ENCODE data around the gene HOXC6.
A peak's percentile ranks its signal among the peaks of the same experiment; 100 is the strongest.

The HOXC6 gene

DNA sequence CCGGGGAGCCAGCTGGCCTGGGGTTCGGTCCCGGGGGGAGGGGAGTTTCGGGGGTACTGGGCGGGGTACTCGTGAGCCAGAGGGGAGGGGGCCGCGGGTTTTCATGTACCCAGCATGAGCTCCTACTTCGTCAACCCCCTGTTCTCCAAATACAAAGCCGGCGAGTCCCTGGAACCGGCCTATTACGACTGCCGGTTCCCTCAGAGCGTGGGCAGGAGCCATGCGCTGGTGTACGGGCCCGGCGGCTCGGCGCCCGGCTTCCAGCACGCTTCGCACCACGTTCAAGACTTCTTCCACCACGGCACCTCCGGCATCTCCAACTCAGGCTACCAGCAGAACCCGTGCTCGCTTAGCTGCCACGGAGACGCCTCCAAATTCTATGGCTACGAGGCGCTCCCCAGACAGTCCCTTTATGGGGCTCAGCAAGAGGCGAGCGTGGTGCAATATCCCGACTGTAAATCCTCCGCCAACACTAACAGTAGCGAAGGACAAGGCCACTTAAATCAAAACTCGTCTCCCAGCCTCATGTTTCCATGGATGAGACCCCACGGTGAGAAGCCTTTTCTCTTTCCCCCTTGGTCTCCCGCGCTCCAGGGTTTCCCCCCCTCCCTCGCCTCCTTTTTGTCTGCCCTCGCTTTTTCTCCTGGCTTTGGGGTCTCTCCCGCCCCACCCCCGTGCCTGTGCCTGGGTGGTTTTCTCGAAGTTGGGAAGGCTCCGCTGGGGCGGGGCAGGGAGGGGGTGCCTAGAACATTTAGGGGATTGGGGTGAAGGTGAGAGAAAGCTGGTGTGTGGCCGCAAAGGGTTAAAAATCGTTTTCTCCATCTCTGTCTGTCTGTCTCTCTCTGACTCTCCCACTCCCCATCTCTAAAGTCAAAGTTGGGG is 18.8 kb upstream of the HOXC6 start (continued):
- TF ChIP-seq, protein P1, sequence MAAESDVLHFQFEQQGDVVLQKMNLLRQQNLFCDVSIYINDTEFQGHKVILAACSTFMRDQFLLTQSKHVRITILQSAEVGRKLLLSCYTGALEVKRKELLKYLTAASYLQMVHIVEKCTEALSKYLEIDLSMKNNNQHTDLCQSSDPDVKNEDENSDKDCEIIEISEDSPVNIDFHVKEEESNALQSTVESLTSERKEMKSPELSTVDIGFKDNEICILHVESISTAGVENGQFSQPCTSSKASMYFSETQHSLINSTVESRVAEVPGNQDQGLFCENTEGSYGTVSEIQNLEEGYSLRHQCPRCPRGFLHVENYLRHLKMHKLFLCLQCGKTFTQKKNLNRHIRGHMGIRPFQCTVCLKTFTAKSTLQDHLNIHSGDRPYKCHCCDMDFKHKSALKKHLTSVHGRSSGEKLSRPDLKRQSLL (tag by site-specific recombination; IDR thresholded peaks at IDR 0.05), result no peak
- TF ChIP-seq ZNF560 (tag by site-specific recombination; IDR thresholded peaks at IDR 0.05; ENCODE audit: borderline replicate concordance), result no peak
- no peak; the same call in none of the 2 replicates for TF ChIP-seq ZBTB8A (tag by site-specific recombination; IDR thresholded peaks at IDR 0.05)
- TF ChIP-seq, protein P2, sequence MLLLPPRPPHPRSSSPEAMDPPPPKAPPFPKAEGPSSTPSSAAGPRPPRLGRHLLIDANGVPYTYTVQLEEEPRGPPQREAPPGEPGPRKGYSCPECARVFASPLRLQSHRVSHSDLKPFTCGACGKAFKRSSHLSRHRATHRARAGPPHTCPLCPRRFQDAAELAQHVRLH (tag by site-specific recombination; IDR thresholded peaks at IDR 0.05), result no peak
- TF ChIP-seq ZNF335 (tag by site-specific recombination; conservative IDR thresholded peaks at IDR 0.05), result peak; percentile 73
- TF ChIP-seq, protein P3, sequence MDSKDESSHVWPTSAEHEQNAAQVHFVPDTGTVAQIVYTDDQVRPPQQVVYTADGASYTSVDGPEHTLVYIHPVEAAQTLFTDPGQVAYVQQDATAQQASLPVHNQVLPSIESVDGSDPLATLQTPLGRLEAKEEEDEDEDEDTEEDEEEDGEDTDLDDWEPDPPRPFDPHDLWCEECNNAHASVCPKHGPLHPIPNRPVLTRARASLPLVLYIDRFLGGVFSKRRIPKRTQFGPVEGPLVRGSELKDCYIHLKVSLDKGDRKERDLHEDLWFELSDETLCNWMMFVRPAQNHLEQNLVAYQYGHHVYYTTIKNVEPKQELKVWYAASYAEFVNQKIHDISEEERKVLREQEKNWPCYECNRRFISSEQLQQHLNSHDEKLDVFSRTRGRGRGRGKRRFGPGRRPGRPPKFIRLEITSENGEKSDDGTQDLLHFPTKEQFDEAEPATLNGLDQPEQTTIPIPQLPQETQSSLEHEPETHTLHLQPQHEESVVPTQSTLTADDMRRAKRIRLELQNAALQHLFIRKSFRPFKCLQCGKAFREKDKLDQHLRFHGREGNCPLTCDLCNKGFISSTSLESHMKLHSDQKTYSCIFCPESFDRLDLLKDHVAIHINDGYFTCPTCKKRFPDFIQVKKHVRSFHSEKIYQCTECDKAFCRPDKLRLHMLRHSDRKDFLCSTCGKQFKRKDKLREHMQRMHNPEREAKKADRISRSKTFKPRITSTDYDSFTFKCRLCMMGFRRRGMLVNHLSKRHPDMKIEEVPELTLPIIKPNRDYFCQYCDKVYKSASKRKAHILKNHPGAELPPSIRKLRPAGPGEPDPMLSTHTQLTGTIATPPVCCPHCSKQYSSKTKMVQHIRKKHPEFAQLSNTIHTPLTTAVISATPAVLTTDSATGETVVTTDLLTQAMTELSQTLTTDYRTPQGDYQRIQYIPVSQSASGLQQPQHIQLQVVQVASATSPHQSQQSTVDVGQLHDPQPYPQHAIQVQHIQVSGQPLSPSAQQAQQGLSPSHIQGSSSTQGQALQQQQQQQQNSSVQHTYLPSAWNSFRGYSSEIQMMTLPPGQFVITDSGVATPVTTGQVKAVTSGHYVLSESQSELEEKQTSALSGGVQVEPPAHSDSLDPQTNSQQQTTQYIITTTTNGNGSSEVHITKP (tag by site-specific recombination; IDR thresholded peaks at IDR 0.05), result peak; percentile 96
- TF ChIP-seq, protein P4, sequence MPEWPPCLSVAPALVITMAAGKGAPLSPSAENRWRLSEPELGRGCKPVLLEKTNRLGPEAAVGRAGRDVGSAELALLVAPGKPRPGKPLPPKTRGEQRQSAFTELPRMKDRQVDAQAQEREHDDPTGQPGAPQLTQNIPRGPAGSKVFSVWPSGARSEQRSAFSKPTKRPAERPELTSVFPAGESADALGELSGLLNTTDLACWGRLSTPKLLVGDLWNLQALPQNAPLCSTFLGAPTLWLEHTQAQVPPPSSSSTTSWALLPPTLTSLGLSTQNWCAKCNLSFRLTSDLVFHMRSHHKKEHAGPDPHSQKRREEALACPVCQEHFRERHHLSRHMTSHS (tag by site-specific recombination; IDR thresholded peaks at IDR 0.05), result no peak
- TF ChIP-seq ZNF423 (tag by site-specific recombination; IDR thresholded peaks at IDR 0.05), result peak; percentile 29; the same call in 1 of the 2 replicates
- no peak for TF ChIP-seq ZNF621 (tag by site-specific recombination; IDR thresholded peaks at IDR 0.05)
- peak; percentile 88 for TF ChIP-seq PRDM1 (tag by site-specific recombination; IDR thresholded peaks at IDR 0.05)
- no peak for TF ChIP-seq ZNF670 (tag by site-specific recombination; IDR thresholded peaks at IDR 0.05; ENCODE audit: low read depth)
- TF ChIP-seq ZNF140 (tag by site-specific recombination; IDR thresholded peaks at IDR 0.05), result no peak
- TF ChIP-seq, protein P5, sequence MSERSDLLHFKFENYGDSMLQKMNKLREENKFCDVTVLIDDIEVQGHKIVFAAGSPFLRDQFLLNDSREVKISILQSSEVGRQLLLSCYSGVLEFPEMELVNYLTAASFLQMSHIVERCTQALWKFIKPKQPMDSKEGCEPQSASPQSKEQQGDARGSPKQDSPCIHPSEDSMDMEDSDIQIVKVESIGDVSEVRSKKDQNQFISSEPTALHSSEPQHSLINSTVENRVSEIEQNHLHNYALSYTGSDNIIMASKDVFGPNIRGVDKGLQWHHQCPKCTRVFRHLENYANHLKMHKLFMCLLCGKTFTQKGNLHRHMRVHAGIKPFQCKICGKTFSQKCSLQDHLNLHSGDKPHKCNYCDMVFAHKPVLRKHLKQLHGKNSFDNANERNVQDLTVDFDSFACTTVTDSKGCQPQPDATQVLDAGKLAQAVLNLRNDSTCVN (tag by site-specific recombination; optimal IDR thresholded peaks at IDR 0.05), result peak; percentile 53
- TF ChIP-seq MZF1 (tag by site-specific recombination; IDR thresholded peaks at IDR 0.05; ENCODE audit: borderline replicate concordance), result no peak
- TF ChIP-seq, protein P6, sequence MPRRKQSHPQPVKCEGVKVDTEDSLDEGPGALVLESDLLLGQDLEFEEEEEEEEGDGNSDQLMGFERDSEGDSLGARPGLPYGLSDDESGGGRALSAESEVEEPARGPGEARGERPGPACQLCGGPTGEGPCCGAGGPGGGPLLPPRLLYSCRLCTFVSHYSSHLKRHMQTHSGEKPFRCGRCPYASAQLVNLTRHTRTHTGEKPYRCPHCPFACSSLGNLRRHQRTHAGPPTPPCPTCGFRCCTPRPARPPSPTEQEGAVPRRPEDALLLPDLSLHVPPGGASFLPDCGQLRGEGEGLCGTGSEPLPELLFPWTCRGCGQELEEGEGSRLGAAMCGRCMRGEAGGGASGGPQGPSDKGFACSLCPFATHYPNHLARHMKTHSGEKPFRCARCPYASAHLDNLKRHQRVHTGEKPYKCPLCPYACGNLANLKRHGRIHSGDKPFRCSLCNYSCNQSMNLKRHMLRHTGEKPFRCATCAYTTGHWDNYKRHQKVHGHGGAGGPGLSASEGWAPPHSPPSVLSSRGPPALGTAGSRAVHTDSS (tag by site-specific recombination; IDR thresholded peaks at IDR 0.05), result no peak
- TF ChIP-seq, protein P7, sequence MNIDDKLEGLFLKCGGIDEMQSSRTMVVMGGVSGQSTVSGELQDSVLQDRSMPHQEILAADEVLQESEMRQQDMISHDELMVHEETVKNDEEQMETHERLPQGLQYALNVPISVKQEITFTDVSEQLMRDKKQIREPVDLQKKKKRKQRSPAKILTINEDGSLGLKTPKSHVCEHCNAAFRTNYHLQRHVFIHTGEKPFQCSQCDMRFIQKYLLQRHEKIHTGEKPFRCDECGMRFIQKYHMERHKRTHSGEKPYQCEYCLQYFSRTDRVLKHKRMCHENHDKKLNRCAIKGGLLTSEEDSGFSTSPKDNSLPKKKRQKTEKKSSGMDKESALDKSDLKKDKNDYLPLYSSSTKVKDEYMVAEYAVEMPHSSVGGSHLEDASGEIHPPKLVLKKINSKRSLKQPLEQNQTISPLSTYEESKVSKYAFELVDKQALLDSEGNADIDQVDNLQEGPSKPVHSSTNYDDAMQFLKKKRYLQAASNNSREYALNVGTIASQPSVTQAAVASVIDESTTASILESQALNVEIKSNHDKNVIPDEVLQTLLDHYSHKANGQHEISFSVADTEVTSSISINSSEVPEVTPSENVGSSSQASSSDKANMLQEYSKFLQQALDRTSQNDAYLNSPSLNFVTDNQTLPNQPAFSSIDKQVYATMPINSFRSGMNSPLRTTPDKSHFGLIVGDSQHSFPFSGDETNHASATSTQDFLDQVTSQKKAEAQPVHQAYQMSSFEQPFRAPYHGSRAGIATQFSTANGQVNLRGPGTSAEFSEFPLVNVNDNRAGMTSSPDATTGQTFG (tag by site-specific recombination; IDR thresholded peaks at IDR 0.05; ENCODE audit: borderline replicate concordance), result no peak
- TF ChIP-seq, protein P8, sequence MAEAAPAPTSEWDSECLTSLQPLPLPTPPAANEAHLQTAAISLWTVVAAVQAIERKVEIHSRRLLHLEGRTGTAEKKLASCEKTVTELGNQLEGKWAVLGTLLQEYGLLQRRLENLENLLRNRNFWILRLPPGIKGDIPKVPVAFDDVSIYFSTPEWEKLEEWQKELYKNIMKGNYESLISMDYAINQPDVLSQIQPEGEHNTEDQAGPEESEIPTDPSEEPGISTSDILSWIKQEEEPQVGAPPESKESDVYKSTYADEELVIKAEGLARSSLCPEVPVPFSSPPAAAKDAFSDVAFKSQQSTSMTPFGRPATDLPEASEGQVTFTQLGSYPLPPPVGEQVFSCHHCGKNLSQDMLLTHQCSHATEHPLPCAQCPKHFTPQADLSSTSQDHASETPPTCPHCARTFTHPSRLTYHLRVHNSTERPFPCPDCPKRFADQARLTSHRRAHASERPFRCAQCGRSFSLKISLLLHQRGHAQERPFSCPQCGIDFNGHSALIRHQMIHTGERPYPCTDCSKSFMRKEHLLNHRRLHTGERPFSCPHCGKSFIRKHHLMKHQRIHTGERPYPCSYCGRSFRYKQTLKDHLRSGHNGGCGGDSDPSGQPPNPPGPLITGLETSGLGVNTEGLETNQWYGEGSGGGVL (tag by site-specific recombination; IDR thresholded peaks at IDR 0.05), result peak; percentile 49
- TF ChIP-seq, protein P9, sequence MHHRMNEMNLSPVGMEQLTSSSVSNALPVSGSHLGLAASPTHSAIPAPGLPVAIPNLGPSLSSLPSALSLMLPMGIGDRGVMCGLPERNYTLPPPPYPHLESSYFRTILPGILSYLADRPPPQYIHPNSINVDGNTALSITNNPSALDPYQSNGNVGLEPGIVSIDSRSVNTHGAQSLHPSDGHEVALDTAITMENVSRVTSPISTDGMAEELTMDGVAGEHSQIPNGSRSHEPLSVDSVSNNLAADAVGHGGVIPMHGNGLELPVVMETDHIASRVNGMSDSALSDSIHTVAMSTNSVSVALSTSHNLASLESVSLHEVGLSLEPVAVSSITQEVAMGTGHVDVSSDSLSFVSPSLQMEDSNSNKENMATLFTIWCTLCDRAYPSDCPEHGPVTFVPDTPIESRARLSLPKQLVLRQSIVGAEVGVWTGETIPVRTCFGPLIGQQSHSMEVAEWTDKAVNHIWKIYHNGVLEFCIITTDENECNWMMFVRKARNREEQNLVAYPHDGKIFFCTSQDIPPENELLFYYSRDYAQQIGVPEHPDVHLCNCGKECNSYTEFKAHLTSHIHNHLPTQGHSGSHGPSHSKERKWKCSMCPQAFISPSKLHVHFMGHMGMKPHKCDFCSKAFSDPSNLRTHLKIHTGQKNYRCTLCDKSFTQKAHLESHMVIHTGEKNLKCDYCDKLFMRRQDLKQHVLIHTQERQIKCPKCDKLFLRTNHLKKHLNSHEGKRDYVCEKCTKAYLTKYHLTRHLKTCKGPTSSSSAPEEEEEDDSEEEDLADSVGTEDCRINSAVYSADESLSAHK (tag by site-specific recombination; IDR thresholded peaks at IDR 0.05), result peak; percentile 65
- 0 out of 2 replicates have a peak, but pooled peaks have one; percentile 31 for TF ChIP-seq WT1 (tag by site-specific recombination; IDR thresholded peaks at IDR 0.05)
- TF ChIP-seq ZNF426 (tag by site-specific recombination; IDR thresholded peaks at IDR 0.05), result no peak
